Fibroblast of skin of abdomen (primary cell): Measurements from ENCODE around the gene SOX6.
A peak's percentile ranks its signal among the peaks of the same experiment; 100 is the strongest.
"Not testable (repeated sequence)": the region's sequence is repeated elsewhere in the genome, so short reads cannot be mapped to it uniquely, and the experiment has no call there.

Experiments used
- DNase-seq: peaks from one replicate; pipeline ENCODE4 v3.0.0-alpha.2; 2013

SOX6 gene

GRCh38 chr11:16030664-16031063 is 325.7 kb downstream of the SOX6 start:
- DNase-seq = no peak

DNA sequence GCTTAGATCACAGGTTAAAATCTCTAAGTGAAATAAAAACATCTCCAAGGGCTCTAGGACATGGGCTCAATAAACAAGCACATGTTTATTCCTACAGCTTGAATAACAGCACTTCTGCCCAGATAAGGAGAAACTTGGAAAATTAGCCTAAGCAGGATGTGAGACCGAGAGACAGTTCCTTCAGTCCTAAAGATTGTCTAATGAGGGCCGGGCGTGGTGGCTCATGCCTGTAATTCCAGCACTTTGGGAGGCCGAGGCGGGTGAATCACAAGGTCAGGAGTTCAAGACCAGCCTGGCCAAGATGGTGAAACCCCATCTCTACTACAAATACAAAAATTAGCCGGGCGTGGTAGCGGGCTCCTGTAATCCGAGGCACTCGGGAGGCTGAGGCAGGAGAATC is 327.2 kb downstream of the SOX6 start:
- not testable (repeated sequence) for DNase-seq

GRCh38 chr11:16028419-16028818 is 327.9 kb downstream of the SOX6 start:
- peak; percentile 48 for DNase-seq

DNA sequence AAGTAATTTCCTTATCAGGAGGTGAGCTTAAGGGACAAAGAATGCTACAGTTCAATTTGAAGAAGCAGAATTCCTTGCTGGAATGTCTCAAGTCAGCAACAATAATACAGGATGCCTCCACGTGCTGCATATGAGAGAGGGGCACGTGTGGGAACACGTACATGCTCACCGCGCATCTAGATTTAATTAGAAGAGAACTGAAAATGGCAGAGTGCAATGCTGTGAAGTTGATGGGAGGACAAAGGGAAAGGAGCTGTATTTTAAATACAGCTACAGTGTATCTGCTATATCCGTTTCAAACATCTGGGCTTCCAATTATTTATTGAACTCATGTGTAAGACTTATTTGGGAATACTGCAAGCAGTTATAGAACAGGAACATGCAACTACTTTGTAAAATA is 328.7 kb downstream of the SOX6 start:
- DNase-seq = no peak

GRCh38 chr11:16026849-16027248 is 329.5 kb downstream of the SOX6 start:
- no peak for DNase-seq

GRCh38 chr11:16018931-16019330 is 337.4 kb downstream of the SOX6 start:
- no peak for DNase-seq

DNA sequence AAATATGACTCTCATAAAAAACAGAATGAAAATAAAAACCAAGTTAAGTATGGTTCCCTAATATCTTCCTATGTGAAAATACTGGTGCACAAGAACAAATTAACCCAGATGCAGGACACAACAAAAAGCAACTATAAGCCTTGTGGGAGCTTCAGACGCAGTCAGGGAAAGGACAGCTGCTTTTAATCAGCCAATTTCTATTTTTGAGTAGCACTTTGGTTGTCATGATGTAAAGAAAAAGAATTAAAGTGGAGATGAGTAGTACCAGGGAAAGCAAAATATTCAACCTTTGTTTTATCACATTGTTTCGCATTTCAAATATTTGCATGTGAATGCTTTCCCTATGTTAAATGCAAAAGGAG is 339.9 kb downstream of the SOX6 start:
- peak; percentile 14 for DNase-seq

- DNase-seq = no peak
Measured at GRCh38 chr11:16015741-16016467, 340.4 kb downstream of the SOX6 start.

GRCh38 chr11:16013649-16014275 is 342.6 kb downstream of the SOX6 start:
- no peak for DNase-seq

- no peak for DNase-seq
Measured at GRCh38 chr11:16013242-16013641, 343.1 kb downstream of the SOX6 start.

GRCh38 chr11:16012125-16012751 is 344.1 kb downstream of the SOX6 start:
- no peak for DNase-seq

DNA sequence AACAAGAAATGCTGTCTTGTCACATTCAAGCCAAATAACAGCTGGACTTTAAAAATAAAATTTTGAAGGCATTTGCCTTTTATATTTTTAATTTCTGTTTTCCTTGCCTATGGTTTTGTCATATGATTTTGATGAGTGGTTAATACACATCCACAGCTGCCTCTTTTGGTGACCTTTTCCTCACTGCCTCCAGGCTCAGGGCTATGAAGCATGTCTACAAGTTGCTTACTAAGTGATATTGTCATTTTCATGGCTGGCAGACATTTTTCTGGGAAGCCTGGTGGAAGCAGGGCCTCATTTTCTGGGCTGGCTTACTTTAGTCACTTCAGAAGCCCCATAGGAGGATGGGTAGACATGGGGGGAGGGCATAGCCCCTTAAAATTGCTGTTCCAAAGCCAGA is 344.9 kb downstream of the SOX6 start:
- no peak for DNase-seq

- DNase-seq = no peak
Measured at GRCh38 chr11:16009021-16009420, 347.3 kb downstream of the SOX6 start.

DNA sequence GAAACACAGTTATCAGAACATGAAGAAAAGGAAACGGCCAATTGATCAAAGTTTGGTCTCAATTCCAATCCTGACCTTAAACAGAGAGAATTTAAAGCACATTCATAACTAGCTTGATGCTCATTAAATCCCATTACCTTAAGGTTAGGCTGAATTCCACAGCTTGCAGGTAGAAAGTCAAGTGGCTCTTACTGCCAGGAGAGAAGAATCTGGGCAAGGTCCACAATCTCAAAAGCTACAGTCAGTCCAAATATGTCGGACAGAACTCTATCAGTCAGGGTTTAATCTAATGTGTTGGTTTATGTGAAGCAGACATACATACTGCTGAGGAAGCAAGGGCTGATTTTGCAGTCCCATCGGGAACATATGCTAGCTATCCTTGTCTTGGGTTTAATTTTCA is 348.8 kb downstream of the SOX6 start:
- DNase-seq = no peak

DNA sequence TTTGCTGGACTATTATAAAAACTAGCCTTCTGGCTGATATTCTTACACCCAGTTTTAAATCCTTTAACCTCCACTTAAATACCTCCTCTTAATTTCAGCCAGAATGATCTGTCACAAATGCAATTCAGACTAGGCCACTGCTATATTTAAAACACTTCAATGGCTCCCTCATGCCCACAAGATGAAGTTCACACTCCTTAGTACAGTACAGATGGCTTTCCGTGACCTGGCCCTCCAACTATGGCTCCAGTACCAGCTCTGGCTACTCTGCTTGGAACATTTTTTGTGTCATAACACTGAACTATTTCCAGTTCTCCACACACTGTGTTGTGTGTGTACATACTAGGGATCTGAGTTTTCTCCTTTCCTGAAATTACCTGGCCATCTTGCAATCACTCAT is 353.4 kb downstream of the SOX6 start:
- no peak for DNase-seq

DNA sequence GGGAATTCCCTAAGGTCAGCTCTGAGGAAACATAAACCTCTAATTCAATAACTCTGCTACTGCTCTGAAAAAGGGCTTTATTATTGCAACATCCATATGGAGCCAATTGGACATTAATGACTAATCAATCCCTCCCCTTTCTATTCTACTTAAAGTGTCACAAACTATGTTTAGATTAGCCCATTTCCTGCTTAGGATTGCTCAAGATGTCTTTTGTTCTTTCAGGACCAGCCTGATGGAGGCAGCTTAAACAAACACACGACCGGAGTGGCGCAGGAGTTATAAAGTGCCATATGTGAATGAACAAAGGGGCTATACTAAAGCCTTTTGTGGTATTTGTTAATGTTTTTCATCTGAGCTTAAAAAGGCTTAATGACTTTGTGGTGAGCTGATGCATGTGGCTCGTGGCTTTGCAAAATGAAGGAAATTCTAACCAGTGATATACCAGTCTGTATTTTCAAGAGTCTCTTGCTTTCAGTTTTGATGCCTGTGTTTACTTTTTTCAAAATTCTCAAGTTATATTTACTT is 354.4 kb downstream of the SOX6 start:
- DNase-seq = peak; percentile 99

DNA sequence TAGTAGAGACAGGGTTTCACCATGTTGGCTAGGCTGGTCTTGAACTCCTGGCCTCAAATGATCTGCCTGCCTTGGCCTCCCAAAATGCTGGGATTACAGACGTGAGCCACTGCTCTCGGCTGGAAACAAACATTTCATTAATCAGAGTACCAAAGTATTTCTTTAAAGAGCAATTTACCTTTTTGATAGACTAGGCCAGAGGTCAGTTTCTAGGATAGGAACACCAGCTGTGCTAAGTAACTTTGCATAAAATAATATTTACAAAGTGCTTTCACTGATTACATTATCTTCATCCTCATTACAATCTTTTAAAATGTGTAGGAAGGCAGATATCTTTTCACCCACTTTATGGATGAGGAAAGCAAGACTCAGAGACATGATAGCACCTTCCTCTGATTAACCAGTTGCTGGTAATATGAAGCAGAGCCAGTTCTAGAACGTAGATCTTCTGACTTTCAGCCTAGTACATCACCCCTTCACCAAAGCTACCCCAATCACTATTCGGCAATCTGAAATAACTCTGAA is 355.2 kb downstream of the SOX6 start:
- no peak for DNase-seq

DNA sequence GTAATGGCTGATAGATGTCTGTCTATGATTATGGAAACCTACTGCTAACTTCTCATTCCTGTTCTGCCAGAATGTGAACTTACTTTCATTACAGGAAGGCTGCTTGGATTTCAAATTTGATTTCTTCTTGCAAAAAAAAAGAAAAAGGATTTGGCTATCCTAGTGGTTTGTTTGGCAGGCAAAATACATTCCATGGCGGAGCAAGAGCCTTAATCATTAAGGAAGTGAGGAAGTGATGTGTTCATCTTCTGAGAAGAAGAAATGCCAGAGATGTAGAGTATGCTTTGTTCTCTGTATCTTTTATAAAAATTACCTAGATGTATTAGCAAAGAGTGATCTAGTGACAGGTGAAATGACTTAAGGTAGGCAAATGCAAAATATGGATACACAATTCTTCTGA is 356.3 kb downstream of the SOX6 start:
- DNase-seq = peak; percentile 88

- DNase-seq = no peak
Measured at GRCh38 chr11:15993345-15993744, 363.0 kb downstream of the SOX6 start.

GRCh38 chr11:15991215-15991614 is 365.1 kb downstream of the SOX6 start:
- DNase-seq = no peak

- no peak for DNase-seq
Measured at GRCh38 chr11:15989685-15990084, 366.7 kb downstream of the SOX6 start.

GRCh38 chr11:15988693-15989231 is 367.6 kb downstream of the SOX6 start:
- DNase-seq = no peak

DNA sequence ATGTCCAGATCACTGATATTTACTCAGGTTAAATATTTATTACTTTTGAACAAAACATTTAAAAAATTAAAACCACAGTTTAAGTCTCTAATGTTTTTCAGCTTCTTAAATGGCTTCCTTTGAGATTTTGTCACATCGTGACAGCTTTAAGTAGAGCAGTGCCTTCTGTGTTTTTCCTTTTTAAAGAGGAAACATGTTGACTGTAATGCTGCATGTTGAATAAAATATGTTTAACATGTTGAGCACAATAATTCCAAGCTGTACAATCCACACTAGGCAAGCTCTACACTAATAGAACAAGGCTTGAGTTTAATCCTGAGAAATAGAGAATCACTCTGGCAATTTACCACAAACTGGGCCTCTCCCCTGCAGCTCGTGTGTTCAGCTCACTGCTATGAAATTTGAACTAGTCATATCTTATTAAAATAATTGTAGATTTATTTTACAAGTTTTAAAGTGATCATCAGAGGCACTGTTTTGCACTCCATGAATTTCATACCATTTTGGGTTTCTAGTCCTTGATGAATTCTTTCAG is 368.3 kb downstream of the SOX6 start:
- no peak for DNase-seq
